ENCODE measurements around the gene MIGA2.
A peak's percentile ranks its signal among the peaks of the same experiment; 100 is the strongest.
"Not testable (repeated sequence)": the region's sequence is repeated elsewhere in the genome, so short reads cannot be mapped to it uniquely, and the experiment has no call there.

MIGA2 gene

GRCh38 chr9:129102791-129103594 lies 66.6 kb downstream of the MIGA2 start:
- peak; percentile 20 for DNase-seq

- DNase-seq = no peak
Measured at GRCh38 chr9:129103595-129103965, 67.2 kb downstream of the MIGA2 start.

- DNase-seq = no peak
Measured at GRCh38 chr9:129104051-129104450, 67.6 kb downstream of the MIGA2 start.

- no peak for DNase-seq
Measured at GRCh38 chr9:129105857-129106694, 69.7 kb downstream of the MIGA2 start.

DNA sequence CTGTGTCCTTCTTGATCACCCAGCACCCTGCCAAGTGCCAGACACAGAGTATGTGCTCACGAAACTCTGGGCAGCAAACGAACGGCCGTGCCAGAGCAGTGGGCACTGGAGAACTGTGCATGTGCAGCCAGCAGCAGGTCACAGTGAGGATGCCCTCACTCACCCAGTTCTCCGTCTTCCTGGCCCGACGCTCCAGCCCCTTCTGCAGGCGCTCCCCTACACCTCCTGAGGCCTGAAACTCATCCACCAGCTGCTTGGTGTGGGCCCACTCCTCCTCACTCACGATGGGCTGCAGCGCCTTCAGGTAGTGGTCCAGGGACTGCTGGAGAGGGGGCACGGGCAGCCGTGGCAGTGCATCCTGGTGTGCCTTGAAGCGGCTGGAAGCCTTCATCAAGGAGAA lies 71.2 kb downstream of the MIGA2 start:
- no peak for DNase-seq

- no peak for DNase-seq
Measured at GRCh38 chr9:129108083-129108804, 71.8 kb downstream of the MIGA2 start.

- no peak for DNase-seq
Measured at GRCh38 chr9:129108805-129109536, 72.5 kb downstream of the MIGA2 start.

DNA sequence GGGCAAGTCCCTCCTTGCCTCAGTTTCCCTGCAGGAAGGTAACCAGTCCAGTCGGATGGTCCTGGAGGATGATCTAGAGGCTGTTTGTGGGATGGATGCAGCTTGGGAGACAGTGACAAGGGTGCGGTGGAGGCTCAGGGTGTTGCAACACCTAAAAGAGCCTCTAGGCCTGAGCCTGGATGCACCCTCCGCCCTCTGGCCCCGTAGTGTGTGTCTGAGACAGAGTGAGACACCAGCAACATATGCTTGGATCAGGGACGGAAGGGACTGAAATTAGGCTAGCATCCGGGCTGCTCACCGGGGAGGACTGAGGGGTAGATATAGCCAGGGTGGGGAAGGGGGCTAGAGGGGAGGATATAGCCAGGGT lies 73.1 kb downstream of the MIGA2 start:
- no peak for DNase-seq

GRCh38 chr9:129109952-129110739 lies 73.7 kb downstream of the MIGA2 start:
- DNase-seq = no peak

DNA sequence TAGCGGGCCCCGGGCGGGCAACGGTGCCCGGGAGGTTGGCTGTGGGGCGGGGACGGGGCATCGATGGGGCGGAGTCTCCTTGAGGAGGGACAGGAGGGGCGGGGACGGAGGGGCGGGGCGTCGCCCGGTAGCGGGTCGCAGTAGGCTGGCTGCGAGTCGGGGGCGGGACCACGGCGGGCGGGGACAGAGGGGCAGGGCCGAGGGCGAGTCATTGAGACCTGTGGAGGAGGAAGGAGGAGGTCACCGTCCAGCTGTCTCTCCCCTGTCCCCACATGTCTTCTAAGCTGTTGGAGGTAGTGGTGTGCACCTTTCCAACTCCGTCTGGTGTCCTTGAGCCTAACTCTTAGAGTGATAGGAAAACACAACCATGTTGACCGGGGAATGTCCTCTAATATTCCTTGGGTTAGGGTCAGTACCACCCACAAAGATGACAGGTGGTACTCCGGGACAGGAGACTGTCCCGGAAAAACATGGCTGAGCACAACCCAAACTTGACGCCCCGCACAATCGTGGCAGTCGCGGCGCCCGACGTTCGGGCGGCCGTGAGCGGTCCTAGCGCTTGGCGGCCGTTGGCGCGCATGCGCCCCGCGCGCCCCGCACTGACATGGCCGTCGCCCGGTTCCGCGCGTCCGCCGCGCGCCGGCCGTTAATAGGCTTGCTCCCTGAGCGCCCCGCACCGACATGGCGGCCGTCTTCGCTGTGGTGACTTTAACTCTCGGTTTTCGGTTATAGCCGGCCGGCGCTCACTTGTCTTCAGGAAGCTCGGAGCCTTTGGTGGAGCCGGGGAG lies 74.5 kb downstream of the MIGA2 start, which contains the start of the genes CRAT and PTPA:
Gene CRAT, minus strand, starts transcription at position 54 of the 788 bp plus-strand sequence. CDS start 284 bp downstream, outside the sequence.
Gene PTPA, plus strand, starts transcription at position 676 of the 788 bp plus-strand sequence. CDS start 186 bp downstream, outside the sequence.
- peak; percentile 95 for DNase-seq

DNA sequence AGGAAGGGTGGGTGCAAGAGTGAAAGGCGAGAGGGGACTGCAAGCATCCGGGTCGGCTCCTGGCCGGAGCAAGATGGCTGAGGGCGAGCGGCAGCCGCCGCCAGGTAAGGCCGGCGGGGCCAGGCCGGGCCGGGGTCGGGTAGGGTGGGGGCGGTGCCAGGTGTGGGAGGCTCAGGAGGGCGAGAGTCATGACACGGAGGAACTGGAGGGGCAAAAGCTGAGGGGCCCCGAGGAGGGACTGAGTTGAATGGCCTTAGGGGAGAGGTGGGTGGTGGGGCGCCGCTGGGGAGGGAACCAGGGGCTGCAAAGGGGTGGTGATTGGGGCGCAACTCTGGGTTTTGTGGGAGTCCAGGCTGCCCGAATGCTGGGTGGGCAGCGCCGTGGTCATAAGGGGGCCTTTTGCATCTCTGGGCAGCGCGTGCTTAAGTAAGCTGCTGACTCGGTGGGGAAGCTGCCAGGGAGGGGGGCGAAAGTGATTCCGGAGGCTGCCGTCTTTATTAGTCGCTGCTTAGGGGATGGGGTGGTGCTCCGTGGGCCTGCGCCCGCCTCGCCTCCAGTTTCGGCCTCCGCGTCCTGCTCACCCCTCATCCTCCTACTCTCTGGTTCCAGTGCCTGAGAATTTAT lies 75.2 kb downstream of the MIGA2 start:
- no peak for DNase-seq

DNA sequence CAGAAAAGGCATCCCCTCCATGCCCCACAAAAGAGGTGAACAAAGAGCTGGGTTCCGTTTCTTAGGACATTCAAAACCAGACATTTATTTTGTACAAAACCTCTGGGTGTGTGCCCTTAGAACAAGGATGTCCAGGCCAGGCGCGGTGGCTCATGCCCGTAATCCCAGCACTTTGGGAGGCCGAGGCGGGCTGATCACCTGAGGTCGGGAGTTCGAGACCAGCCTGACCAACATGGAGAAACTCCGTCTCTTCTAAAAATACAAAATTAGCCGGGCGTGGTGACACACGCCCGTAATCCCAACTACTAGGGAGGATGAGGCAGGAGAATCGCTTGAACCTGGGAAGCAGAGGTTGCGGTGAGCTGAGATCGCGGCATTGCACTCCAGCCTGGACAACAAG lies 76.1 kb downstream of the MIGA2 start:
- DNase-seq = not testable (repeated sequence)

GRCh38 chr9:129113645-129114304 lies 77.3 kb downstream of the MIGA2 start:
- DNase-seq = no peak

- no peak for DNase-seq
Measured at GRCh38 chr9:129118799-129119198, 82.4 kb downstream of the MIGA2 start.

DNA sequence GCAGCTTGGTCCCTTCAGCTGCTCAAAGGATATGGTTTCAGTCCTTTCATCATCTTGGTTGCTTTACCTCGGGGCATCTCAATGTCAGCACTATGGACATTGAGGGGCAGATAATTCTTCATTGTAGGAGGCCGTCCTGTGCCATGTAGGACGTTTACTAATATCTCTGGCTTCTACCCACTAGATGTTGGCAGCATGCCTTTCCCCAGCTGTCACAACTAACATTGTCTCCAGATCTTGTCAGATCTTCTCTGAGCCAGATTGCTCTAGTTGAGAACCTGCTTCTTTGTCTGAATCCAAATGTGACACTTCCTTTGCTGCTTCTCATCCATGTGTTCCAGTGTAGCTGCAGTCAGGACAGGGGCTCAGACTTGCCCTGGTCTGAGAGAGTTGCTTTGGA lies 85.1 kb downstream of the MIGA2 start:
- DNase-seq = peak; percentile 25
